GM18868 (cell line): ENCODE data around the gene FAM234A.
"Not testable (repeated sequence)": the region's sequence is repeated elsewhere in the genome, so short reads cannot be mapped to it uniquely, and the experiment has no call there.

Experiments
- ATAC-seq: cut with Tn5 transposase; IDR thresholded peaks from one replicate; pipeline ENCODE4 v1.9.1; 2021; ENCODE audit warnings: mild to moderate bottlenecking, moderate library complexity; ENCODE audit not compliant: unreplicated experiment

The FAM234A gene, protein sequence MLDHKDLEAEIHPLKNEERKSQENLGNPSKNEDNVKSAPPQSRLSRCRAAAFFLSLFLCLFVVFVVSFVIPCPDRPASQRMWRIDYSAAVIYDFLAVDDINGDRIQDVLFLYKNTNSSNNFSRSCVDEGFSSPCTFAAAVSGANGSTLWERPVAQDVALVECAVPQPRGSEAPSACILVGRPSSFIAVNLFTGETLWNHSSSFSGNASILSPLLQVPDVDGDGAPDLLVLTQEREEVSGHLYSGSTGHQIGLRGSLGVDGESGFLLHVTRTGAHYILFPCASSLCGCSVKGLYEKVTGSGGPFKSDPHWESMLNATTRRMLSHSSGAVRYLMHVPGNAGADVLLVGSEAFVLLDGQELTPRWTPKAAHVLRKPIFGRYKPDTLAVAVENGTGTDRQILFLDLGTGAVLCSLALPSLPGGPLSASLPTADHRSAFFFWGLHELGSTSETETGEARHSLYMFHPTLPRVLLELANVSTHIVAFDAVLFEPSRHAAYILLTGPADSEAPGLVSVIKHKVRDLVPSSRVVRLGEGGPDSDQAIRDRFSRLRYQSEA

DNA sequence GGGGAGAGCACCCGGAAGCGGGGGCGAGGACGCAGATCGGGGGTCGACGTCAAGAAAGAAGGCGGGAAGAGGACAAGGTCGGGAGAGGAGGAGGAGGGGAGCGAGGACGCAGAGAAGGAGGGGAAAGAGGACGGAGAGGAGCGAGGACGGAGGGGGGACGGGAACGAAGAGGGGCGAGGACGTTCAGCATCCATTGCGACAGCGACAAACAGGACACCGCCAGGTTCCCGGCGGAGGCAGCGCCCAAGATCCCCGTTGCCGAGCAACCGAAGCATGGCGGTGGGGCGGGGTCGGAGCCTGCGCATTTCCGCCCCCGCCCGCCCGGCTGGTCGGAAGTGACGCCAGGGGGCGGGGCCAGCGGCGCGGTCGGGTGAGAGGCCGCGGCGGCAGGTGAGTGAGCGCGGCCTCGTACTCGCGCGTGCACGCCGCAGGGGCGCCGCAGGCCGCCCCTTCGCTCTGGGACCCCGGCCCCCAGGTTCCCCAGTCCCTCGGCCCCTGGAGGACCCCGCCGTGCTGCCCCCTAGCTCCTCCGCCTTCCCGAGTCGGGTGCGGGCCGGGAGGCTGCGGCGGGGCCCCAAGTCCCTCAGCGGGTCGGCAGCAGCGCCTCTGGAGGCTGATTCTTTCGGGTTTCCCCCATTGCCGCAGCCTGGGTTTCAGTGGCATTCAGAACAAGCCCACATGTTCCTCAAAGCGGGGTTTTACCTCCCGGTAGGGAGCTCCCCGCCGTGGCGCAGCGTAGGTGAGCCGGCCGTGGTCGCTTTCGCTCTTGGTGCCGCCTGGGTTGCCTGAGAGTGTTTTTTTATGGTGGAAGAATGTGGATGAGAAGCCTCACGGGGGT, at the start of gene FAM234A:
Gene FAM234A (plus strand): TSS at position 354 of the 838 bp plus-strand sequence. CDS start 19,593 bp downstream, outside the sequence.
- peak; percentile 83 for ATAC-seq

DNA sequence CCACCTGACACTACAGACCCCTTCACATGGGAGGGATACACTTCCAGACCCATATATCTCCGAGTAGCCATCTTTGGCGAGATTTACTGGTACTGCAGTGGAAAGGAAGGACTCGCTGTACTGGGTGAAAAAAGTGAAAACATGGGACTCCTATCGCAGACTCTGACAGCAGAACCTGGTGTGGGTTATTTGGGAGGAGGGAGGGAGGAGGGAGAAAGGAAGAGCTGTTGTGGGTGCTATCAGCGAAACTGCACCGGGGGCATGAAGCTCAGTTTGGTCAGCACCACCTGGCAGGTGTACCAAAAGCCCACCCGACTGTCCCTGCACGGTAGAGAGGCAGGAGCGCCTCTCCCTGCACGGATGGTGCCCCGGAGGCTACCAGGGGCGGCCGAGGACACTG, 49.4 kb upstream of the FAM234A start:
- no peak for ATAC-seq

DNA sequence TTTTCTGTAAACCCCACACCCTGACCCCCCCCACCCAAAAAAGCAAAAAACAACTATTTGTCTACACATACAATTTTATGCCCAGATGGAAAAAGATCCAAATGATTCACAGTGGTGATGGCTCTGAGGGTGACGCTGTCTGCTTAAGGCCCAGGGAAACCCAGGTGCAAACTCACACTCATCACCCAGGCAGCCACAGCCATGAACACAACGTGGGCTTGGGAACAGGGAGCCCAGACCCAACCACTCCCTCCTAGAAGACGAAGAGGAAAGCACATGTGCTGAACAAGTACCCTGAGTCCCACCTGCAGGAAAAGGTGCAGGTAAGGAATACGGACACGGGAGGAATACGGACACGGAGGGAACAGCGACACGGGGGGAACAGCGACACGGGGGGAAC, 48.9 kb upstream of the FAM234A start:
- ATAC-seq: no peak

DNA sequence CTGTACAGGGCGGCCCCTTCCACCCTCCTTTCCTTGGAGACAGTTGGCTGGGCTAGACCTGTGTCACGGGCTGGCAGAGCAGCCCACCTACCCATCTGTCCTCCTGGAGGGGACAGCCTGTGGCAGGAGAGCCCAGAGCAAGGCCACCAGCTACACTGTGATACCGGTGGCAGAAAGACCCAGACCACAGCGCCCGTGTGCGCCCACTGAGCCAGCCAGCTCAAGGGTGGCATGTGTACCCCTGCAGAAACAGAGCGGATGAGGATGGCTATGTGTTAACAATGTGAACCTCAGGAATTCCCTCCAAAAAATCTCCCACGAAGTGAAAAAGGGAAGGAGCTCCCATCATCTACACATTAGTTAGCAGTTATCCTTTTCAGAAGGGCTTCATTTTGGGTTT, 47.3 kb upstream of the FAM234A start:
- no peak for ATAC-seq

DNA sequence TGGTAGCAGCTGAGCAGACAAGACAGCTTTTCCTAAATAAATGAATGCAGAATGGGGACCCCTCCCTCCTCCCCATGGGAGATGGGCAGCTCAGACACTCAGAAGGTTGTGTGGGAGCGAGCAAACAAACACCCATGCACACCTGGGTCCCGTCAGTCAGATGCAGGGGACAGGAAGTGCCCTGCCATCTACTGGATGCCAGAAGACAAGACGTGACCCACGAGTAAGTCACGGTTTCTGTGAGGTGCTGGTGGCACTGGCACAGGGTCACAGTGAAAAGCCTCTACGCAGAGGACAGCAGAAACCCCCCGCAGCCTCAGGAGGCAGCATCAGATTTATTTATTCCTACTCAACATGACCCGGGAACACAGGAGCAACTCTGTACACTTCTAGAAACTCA, 45.9 kb upstream of the FAM234A start:
- no peak for ATAC-seq

DNA sequence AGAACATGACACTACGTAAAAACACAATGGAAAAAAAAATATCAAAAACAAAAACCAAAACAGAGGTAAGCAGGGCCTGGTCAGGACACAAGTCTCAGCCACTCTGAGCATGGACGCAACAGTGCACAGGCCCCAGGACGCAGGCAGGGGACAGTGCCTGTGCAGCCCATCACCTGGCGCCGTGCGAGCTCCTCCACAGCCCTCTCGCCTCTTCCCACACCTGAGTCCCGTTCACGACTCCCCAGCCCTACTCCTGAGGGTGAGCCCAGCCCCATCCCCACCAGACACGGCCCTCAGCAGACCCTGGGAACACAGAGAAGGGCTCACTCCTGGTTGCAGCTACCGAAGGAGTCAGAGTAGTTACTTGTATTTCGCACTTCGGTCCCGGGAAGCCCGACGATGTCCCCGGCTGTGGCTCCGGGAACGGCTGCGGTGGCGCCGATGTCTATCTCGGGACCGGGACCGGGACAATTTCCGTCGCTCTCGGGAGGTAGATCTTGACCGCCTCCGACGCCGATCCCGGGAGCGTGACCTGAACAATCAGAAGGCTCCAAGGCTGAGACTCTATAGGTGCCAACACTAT, 44.9 kb upstream of the FAM234A start:
- no peak for ATAC-seq

DNA sequence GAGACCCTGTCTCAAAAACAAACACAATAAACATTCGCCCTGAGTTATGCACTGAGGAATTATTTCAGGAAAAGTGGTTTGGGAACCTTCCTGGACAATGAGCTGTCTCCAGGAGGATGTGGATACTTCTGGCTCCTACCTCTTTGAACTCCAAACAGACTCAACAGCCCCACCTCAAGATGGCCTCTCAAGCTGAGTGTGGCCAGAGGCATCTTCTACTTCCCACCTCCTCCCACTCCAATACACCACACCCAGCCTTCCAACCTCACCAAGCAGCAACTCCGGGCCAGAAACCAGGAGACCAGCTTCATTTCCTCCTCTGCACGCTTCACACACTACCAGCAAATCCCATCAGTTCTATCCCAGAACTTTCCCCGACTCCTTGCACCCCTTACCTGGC, 42.8 kb upstream of the FAM234A start:
- ATAC-seq: no peak

DNA sequence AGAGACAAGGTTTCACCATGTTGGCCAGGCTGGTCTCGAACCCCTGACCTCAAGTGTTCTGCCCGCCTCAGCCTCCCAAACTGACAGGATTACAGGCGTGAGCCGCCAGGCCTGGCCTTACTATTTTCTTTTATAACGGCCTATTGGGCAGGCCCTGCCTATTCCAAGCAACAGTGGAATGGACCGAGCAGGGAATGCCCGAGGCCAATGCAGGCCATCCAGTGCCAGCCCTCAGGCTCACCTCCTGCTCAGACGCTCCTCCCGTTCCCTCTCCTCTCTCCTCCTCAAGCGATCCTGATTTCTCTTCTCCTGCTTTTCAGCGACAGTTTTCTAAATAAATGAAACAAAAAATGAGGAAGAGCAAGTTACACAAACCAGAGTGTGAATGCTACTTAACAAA, 41.9 kb upstream of the FAM234A start:
- no peak for ATAC-seq

DNA sequence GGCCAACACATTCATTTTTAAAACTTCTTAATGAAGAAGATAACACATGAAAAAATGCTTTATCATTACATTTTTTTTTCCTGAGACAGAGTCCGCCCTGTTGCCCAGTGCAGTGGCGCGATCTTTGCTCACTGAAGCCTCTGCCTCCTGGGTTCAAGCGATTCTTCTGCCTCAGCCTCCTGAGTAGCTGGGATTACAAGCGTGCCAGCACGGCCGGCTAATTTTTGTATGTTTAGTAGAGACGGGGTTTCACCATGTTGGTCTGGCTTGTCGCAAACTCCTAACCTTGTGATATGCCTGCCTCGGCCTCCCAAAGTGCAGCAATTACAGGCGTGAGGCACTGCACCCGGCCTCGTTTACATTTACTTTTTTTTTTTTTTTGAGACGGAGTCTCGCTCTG, 41.2 kb upstream of the FAM234A start:
- no peak for ATAC-seq

DNA sequence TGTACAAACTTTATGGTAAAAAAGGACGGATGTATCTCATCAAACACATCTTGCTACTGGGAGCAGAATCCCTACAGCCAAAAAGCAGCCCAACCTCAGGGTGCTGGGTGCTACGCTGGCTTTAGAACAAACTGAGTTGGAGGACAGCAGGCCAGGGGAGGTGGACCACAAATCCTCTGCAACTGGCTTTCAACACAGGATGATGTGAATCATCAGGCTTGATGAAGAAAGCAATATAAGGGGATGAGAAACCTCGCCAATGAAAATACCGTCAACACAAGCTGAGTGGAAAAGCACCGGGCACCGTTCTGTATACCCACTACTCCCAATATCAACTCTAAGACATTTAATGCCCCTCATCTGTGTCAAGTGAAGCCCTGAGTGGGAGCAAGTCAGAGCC, 40.1 kb upstream of the FAM234A start:
- no peak for ATAC-seq

DNA sequence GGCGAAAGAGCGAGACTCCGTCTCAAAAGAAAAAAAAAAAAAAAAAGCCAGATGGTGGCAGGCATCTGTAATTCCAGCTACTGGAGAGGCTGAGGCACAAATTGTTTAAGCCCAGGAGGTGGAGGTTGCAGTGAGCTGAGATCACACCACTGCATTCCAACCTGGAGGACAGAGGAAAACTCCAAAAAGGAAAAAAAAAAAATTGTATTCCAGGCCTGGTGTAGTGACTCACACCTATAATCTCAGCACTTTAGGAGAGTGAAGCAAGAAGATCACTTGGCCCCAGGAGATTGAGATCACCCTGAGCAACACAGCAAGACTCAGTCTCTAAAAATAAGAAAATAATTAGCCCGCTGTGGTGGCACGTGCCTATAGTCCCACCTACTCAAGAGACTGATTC, 34.2 kb upstream of the FAM234A start:
- ATAC-seq: no peak

DNA sequence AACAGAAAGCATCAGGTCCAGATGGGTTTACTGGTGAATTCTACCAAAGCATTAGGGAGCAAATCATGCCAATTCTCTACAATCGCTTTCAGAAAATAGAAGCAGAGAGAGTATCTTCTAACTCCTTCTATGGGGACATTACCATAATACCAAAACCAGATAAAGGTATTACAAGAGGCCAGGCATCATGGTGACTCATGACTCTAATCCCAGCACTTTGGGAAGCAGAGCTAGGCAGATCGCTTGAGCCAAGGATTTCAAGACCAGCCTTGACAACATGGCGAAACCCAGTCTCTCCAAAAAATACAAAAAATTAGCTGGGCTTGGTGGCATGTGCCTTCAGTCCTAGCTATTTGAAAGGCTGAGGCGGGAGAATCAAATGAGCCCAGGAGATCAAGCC, 31.4 kb upstream of the FAM234A start:
- ATAC-seq: no peak

DNA sequence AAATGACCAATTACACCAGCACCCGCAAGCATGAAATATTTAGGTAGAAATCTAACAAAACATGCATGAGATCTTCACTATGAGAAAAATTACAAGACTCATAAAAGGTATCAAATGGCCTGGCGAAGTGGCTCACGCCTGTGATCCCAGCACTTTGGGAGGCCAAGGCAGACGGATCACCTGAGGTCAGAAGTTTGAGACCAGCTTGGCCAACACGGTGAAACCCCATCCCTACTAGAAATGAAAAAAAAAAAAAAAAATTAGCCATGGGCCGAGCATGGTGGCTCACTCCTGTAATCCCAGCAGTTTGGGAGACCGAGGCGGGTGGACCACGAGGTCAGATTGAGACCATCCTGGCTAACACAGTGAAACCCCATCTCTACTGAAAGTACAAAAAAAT, 30.6 kb upstream of the FAM234A start:
- ATAC-seq: not testable (repeated sequence)

DNA sequence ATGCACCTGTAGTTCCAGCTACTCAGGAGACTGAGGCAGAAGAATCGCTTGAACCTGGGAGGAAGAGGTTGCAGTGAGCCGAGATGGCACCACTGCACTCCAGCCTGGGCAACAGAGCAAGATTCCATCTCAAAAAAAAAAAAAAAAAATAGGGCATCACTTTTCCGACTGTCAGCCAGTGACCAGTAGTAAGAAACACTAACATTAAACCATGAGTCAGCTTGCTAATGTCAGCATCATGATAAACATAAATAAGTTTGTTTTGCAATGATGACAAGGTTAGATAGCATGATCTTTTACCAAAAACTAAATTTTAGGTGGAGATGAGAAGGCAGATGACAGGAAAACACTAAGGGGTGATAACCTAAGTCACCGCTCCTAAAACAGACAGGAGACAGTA, 25.3 kb upstream of the FAM234A start:
- not testable (repeated sequence) for ATAC-seq

DNA sequence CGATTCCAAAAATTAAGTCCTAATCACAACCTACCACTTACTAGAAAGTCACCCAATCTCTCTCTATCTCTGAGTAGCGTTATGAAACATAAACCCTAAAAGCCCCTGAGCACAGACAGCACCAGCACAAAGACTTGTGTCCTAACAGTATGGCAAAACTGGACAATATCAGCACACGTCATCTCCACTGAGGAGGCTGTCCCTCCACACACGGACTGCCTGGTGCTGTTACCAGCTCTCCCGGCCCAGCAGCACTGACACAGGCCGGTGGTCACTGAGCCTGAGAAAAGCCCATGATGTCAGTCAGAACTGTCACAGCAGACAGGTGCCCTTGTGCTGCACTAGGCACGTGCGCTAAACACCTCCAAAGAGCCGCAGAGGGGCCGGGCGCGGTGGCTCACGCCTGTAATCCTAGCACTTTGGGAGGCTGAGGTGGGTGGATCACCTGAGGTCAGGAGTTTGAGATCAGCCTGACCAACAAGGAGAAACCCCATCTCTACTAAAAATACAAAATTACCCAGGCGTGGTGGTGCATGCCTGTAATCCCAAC, 22.9 kb upstream of the FAM234A start:
- ATAC-seq: not testable (repeated sequence)

DNA sequence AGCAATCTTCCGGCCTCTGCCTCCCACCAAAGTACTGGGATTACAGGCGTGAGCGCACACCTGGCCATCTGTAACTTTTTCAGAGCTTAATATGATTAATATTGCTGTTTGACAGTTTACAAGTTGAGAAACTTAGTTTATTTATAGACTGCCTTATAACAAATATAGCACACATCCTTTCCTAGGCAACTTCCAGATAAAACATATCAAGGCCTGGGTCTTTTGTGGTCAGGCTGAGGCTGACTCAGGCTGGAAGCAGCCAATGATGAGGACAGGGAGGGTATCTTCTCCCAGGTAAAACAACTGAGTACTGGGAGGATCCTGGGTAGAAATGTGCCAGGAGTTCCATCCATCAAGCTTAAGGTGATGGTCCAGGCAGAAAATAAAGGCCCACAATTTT, 21.6 kb upstream of the FAM234A start:
- ATAC-seq: no peak

DNA sequence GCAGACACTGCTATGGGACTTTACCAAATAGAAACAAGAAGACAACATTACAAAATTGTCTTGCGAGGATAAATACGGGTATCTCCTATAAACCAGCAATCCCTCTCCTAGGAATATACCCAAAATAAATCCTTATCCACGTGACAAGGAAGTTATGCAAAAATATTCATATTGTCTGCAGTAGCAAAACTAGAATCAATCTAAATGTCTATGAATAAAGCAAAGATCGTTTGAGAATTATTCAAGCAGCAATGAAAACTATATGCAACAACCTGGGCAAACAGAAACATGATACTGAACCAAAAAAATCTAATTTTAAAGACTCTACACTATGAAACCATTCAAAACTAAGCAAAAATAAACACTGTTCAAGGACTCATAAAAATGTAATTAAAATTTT, 14.6 kb upstream of the FAM234A start:
- no peak for ATAC-seq

DNA sequence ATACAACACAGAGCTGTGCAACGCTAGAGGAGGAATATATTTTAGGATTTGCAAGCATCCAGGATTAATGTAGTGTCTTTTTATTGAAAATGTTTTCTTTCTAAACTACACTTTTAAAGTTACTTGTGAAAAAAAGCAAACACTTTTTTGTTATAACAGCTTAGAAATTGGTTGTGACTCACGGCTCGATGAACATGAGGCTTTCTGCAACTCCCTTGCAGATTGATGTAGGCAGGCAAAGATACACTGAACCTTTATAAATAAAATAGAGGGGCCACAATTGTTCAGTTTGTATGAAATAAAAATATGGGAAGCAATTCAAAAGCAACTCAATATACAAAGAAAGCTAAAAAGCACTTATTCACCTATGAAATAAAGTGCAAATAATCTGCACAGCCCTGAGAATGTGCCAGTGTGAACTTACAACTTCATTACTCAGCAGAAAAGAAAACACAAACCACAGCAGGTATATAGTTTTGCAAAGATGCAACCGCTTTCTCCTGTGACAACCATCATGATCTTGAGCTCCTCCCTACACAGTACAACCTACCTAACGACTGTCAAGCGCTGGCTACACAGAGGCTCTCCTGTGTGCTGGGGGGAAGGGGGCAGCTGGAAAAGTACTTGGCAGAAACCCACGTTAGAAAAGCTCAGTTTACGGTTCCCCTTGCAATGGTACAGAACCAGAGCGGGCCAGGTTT, 6.3 kb upstream of the FAM234A start:
- ATAC-seq: peak; percentile 10

DNA sequence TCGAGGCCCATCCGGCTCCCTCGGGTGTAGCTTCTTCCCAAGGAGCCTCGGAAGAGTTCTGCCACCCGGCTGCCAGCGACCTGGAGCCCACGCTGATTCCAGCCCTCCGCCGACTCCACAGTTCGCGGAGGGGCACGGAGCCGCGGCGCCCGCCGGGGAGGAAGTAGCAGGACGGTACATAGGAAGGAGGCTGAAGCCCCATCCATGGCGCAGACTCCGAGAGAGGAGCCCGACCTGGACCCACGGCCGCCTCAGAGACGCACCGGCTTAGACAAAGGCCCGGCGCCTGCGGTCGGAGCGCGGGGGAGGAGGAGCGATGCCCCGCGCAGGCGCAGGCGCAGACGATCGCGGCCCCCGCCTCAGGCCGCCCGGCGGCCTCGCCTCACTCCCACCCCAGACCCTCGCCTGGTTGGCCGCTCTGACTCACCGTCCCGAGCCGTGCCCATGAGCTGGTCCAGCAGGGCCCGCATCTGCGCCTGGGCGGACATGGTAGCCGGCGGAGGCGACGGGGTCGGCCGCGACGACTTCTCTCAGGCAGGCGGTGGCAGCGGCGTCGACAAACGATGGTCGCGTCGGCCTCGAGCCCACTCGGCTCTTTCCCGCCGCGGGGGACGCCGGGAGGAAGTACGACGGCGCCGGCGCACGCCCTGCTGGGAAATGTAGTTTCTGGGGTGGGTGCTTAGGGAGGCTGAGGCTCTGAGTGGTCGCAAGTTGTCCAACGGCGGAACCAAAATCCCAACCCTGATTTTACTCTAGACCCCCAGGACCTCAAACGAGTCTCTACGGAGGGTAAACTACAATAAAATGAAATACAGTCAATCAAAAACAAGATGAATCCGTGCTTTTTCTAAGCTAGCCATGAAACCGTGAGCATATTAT, 5.5 kb upstream of the FAM234A start, which contains the start of gene LUC7L:
Gene LUC7L (minus strand): TSS at position 598 of the 879 bp plus-strand sequence. CDS start 110 bp downstream, at position 488.
- peak; percentile 78 for ATAC-seq
